HepG2 (cell line): Measurements from ENCODE around the gene MAFB. TPM values are rescaled to one million over a fixed set of nuclear protein-coding genes. Genes with fewer than 3 reads are reported as not detected.
A peak's percentile ranks its signal among the peaks of the same experiment; 100 is the strongest.

Experiments
- ARID2 ChIP-seq: sonication (generic); formaldehyde crosslinking; IDR thresholded peaks from 2 replicates; pipeline ENCODE4 v1.8.1; 2022; ENCODE audit warnings: mild to moderate bottlenecking, missing genetic modification reagents, borderline replicate concordance
- ATF5 ChIP-seq: sonication (generic); formaldehyde crosslinking; IDR thresholded peaks from 2 replicates; pipeline ENCODE4 v1.4.0; 2020; ENCODE audit warnings: mild to moderate bottlenecking, low read depth, missing genetic modification reagents
- CBX1 ChIP-seq: IDR thresholded peaks from one replicate; pipeline ENCODE4 v1.6.1; 2016; ENCODE audit warnings: antibody characterized with exemption, low read depth
- CREB1 ChIP-seq, 2 experiments: fragments of 450-650 bp in 1 of 2; IDR thresholded peaks; 2 replicates each; pipeline ENCODE4 v1.6.1; 2016 to 2017; ENCODE audit warnings: control low read depth in 1 of 2, mild to moderate bottlenecking in 1 of 2, missing compliant biosample characterization in 1 of 2, missing genetic modification characterization in 1 of 2
- DBP ChIP-seq: sonication (generic); formaldehyde crosslinking; IDR thresholded peaks from 2 replicates; pipeline ENCODE4 v1.4.0; 2020; ENCODE audit warnings: missing genetic modification reagents; ENCODE audit errors: not compliant biosample characterization
- DMAP1 ChIP-seq: IDR thresholded peaks from 2 replicates; pipeline ENCODE4 v1.6.1; 2016
- GLI4 ChIP-seq: sonication (generic); formaldehyde crosslinking; IDR thresholded peaks from 2 replicates; pipeline ENCODE4 v1.5.1; 2020; ENCODE audit warnings: missing genetic modification reagents, mild to moderate bottlenecking, moderate library complexity, borderline replicate concordance
- GMEB1 ChIP-seq: sonication (generic); formaldehyde crosslinking; IDR thresholded peaks from 2 replicates; pipeline ENCODE4 v1.5.1; 2020; ENCODE audit warnings: missing genetic modification reagents, mild to moderate bottlenecking, borderline replicate concordance
- HNF4A ChIP-seq: sonication (generic); formaldehyde crosslinking; IDR thresholded peaks from 2 replicates; pipeline ENCODE4 v1.4.0; 2020; ENCODE audit warnings: missing genetic modification reagents
- HOXA7 ChIP-seq: sonication (generic); formaldehyde crosslinking; IDR thresholded peaks from 2 replicates; pipeline ENCODE4 v1.8.1; 2022; ENCODE audit warnings: mild to moderate bottlenecking, missing genetic modification reagents, moderate library complexity
- MAZ ChIP-seq, 2 experiments: sonication (generic) in 1 of 2; formaldehyde crosslinking in 1 of 2; IDR thresholded peaks; 2 replicates each; pipeline versions ENCODE4 v1.5.0 to v1.6.1; 2012 to 2020; ENCODE audit warnings: low read depth in 2 of 2, mild to moderate bottlenecking in 2 of 2, borderline replicate concordance in 1 of 2, improper control_type of control experiment in 1 of 2, low read length in 1 of 2, missing genetic modification reagents in 1 of 2, moderate library complexity in 1 of 2
- MLX ChIP-seq: IDR thresholded peaks from 2 replicates; pipeline ENCODE4 v1.6.1; 2016
- NCOR1 ChIP-seq: fragments of 200-600 bp; sonication (generic); IDR thresholded peaks from 2 replicates; pipeline ENCODE4 v1.7.0; 2017; ENCODE audit warnings: antibody characterized with exemption, low read length, borderline replicate concordance
- NFKBIZ ChIP-seq: IDR thresholded peaks from 2 replicates; pipeline ENCODE4 v1.6.1; 2018; ENCODE audit warnings: missing genetic modification reagents, missing compliant biosample characterization
- NR3C1 ChIP-seq: sonication (generic); formaldehyde crosslinking; IDR thresholded peaks from 2 replicates; pipeline ENCODE4 v1.4.0; 2020; ENCODE audit warnings: missing genetic modification reagents
- PCBP2 ChIP-seq: fragments of 200-400 bp; formaldehyde crosslinking; optimal IDR thresholded peaks from 2 replicates; pipeline ENCODE3; 2018; ENCODE audit warnings: low read length, low read depth; ENCODE audit not compliant: poor library complexity, severe bottlenecking
- RBFOX2 ChIP-seq: fragments of 200-400 bp; formaldehyde crosslinking; IDR thresholded peaks from 2 replicates; pipeline ENCODE4 v1.6.1; 2017; ENCODE audit warnings: low read depth, mild to moderate bottlenecking, low read length
- SKI ChIP-seq: fragments of 450-650 bp; IDR thresholded peaks from one replicate; pipeline ENCODE4 v1.6.1; 2018; ENCODE audit warnings: mild to moderate bottlenecking; ENCODE audit not compliant: partially characterized antibody
- TCF7 ChIP-seq: sonication (generic); IDR thresholded peaks from 2 replicates; pipeline ENCODE4 v1.6.1; 2016; ENCODE audit warnings: antibody characterized with exemption, low read depth
- ZFX ChIP-seq: sonication (generic); formaldehyde crosslinking; IDR thresholded peaks from 2 replicates; pipeline ENCODE4 v1.4.0; 2020; ENCODE audit warnings: mild to moderate bottlenecking, low read depth, missing genetic modification reagents, moderate library complexity
- ZKSCAN8 ChIP-seq: IDR thresholded peaks from 2 replicates; pipeline ENCODE4 v1.6.1; 2016; ENCODE audit warnings: borderline replicate concordance, missing genetic modification reagents, missing compliant biosample characterization
- ZNF441 ChIP-seq: sonication (generic); formaldehyde crosslinking; IDR thresholded peaks from 2 replicates; pipeline ENCODE4 v1.7.0; 2021; ENCODE audit warnings: missing genetic modification reagents, borderline replicate concordance
- ZNF670 ChIP-seq: sonication (generic); formaldehyde crosslinking; IDR thresholded peaks from 2 replicates; pipeline ENCODE4 v1.8.0; 2022; ENCODE audit warnings: mild to moderate bottlenecking, missing genetic modification reagents, borderline replicate concordance
- ZNF678 ChIP-seq: sonication (generic); formaldehyde crosslinking; IDR thresholded peaks from 2 replicates; pipeline ENCODE4 v1.4.0; 2020; ENCODE audit warnings: mild to moderate bottlenecking, missing genetic modification reagents
- ZNF766 ChIP-seq: sonication (generic); formaldehyde crosslinking; IDR thresholded peaks from 2 replicates; pipeline ENCODE4 v1.5.0; 2020; ENCODE audit warnings: missing genetic modification reagents, borderline replicate concordance
- polyA plus RNA-seq, 8 experiments: library from polyadenylated mRNA; depleted of rRNA in 3 of 8; stranded (reverse) in 7 of 8; unstranded in 1 of 8; fragments of >200 nt; fragmentation: Illumina TruSeq in 4 of 8; extraction: Trizol in 4 of 8; gene quantifications; 2 replicates each; pipeline versions ENCODE4 v1.2.1 to v1.2.3, GENCODE V29; 2011 to 2016; ENCODE audit warnings: low read depth in 4 of 8, missing spikeins in 1 of 8, mixed read lengths in 1 of 8; ENCODE audit not compliant: insufficient read depth in 1 of 8
- total RNA-seq, 5 experiments: library from RNA; depleted of rRNA; stranded (reverse); fragments of >200 nt; fragmentation: Illumina TruSeq; extraction: Trizol; gene quantifications; 2 replicates each; pipeline ENCODE4 v1.2.3, GENCODE V29; 2016; ENCODE audit warnings: low read depth in 1 of 5

Gene MAFB
- total and polyA plus RNA-seq, 2 of the 13 experiments (the other 11 are each of a cell fraction or from before 2014, with no cell fraction given) = 0.08 to 0.11 TPM

GRCh38 chr20:40706977-40707582 lies 18.0 kb upstream of the MAFB start (continued):
- TF ChIP-seq DBP = no peak
- peak; percentile 36 for TF ChIP-seq SKI
- no peak for TF ChIP-seq DMAP1 (CRISPR knock-in tag)
- TF ChIP-seq NFKBIZ (CRISPR knock-in tag) = no peak
- TF ChIP-seq ZFX = peak; percentile 83
- no peak; the same call in 1 of the 2 replicates for TF ChIP-seq GMEB1 (CRISPR knock-in tag)
- TF ChIP-seq TCF7 = no peak
- TF ChIP-seq MAZ (IDR thresholded peaks at IDR 0.05; ENCODE audit: borderline replicate concordance, low read depth, low read length) = peak; percentile 69; the same call in 1 of the 2 replicates
- TF ChIP-seq MAZ (CRISPR knock-in tag; IDR thresholded peaks at IDR 0.05; ENCODE audit: low read depth) = no peak
- peak; percentile 39 for TF ChIP-seq CBX1
- TF ChIP-seq NCOR1 = peak; percentile 47; the same call in 1 of the 2 replicates
- no peak for TF ChIP-seq ARID2 (CRISPR knock-in tag)
- no peak for TF ChIP-seq ZNF670 (CRISPR knock-in tag)
- TF ChIP-seq CREB1 (IDR thresholded peaks at IDR 0.05) = no peak
- TF ChIP-seq CREB1 (CRISPR knock-in tag; IDR thresholded peaks at IDR 0.05) = peak; percentile 27; the same call in 1 of the 2 replicates
- no peak for TF ChIP-seq ZNF766 (CRISPR knock-in tag)
- TF ChIP-seq MLX (CRISPR knock-in tag) = no peak
- TF ChIP-seq PCBP2 = peak; percentile 51
- no peak for TF ChIP-seq ZNF678 (CRISPR knock-in tag)
- TF ChIP-seq HNF4A = peak; percentile 64
- TF ChIP-seq HOXA7 = no peak
- TF ChIP-seq ATF5 (CRISPR knock-in tag) = no peak
- TF ChIP-seq GLI4 (CRISPR knock-in tag) = no peak
- no peak for TF ChIP-seq ZKSCAN8 (CRISPR knock-in tag)
- 0 out of 2 replicates have a peak, but pooled peaks have one; percentile 15 for TF ChIP-seq ZNF441
- no peak for TF ChIP-seq RBFOX2
- TF ChIP-seq NR3C1 (CRISPR knock-in tag) = no peak
